ENCODE results near the gene CSNK1A1.
A peak's percentile ranks its signal among the peaks of the same experiment; 100 is the strongest.
"Not testable (repeated sequence)": the region's sequence is repeated elsewhere in the genome, so short reads cannot be mapped to it uniquely, and the experiment has no call there.

Gene CSNK1A1

GRCh38 chr5:149598234-149598633 lies 47.0 kb upstream of the CSNK1A1 start:
- H3K9me3 ChIP-seq (replicated peaks in 1 of 2; ENCODE audit: control insufficient read depth in 2 of 2, insufficient read depth in 1 of 2, low read depth in 1 of 2, low read length in 2 of 2); H3K79me1 ChIP-seq (ENCODE audit: low read depth, low read length): not testable (repeated sequence)

GRCh38 chr5:149597618-149598017 lies 46.4 kb upstream of the CSNK1A1 start:
- H3K27me3 ChIP-seq (ENCODE audit: control insufficient read depth in 3 of 3, insufficient read depth in 3 of 3, low read depth in 1 of 3, low read length in 3 of 3) = no peaks in the 10 kb centered on the region
- H3K4ac ChIP-seq (ENCODE audit: low read length) = no peak overlapping the region
- no peak overlapping the region for H2BK120ac ChIP-seq (ENCODE audit: low read depth, low read length)
- H3K79me1 ChIP-seq (ENCODE audit: low read depth, low read length) = no peaks in the 10 kb centered on the region
- no peak overlapping the region for H3K18ac ChIP-seq (ENCODE audit: low read length)
- no peak overlapping the region for H4K91ac ChIP-seq (ENCODE audit: low read depth, low read length, poor library complexity)
- DNase-seq (ENCODE audit: low spot score) = no peak
- H2AK5ac ChIP-seq (ENCODE audit: low read depth, low read length) = no peak overlapping the region
- H2BK15ac ChIP-seq (ENCODE audit: low read length) = no peak overlapping the region
- H3K36me3 ChIP-seq (replicated peaks in 1 of 2; ENCODE audit: control insufficient read depth in 2 of 2, insufficient read depth in 2 of 2, low read length in 2 of 2) = no peaks in the 10 kb centered on the region
- no peak overlapping the region for H2BK12ac ChIP-seq (ENCODE audit: low read length)
- no peak overlapping the region for H3K14ac ChIP-seq (ENCODE audit: low read length)
- H3K4me1 ChIP-seq (ENCODE audit: control insufficient read depth in 2 of 2, insufficient read depth in 1 of 2, low read depth in 1 of 2, low read length in 2 of 2) = no peaks in the 10 kb centered on the region
- no peak overlapping the region for H2BK5ac ChIP-seq (ENCODE audit: low read length)
- H3K23ac ChIP-seq (ENCODE audit: low read depth, low read length, poor library complexity) = no peak overlapping the region
- H2AFZ ChIP-seq (ENCODE audit: low read length) = no peak overlapping the region
- no peak overlapping the region for H3K27ac ChIP-seq (replicated peaks; ENCODE audit: low read length)
- no peak overlapping the region for H3K4me2 ChIP-seq (ENCODE audit: insufficient read depth, low read length, poor library complexity, severe bottlenecking)
- WGBS, 2 donors (ENCODE audit: extremely low coverage in 2 of 2, insufficient read length in 2 of 2, insufficient replicate concordance in 1 of 2) = no CpG with 5 or more reads among the region's 7 CpGs
- no peak overlapping the region for H4K8ac ChIP-seq (ENCODE audit: low read depth, low read length)
- H3K9ac ChIP-seq (ENCODE audit: low read depth, low read length, poor library complexity) = no peak overlapping the region
- H3K9me3 ChIP-seq (replicated peaks in 1 of 2; ENCODE audit: control insufficient read depth in 2 of 2, insufficient read depth in 1 of 2, low read depth in 1 of 2, low read length in 2 of 2) = no peaks in the 10 kb centered on the region
- no peak overlapping the region for H3K4me3 ChIP-seq (ENCODE audit: low read length in 2 of 2)

More at GRCh38 chr5:149598234-149598633, 47.0 kb upstream of the CSNK1A1 start:
- not testable (repeated sequence) for H3K4me2 ChIP-seq (ENCODE audit: insufficient read depth, low read length, poor library complexity, severe bottlenecking); H3K27me3 ChIP-seq (ENCODE audit: control insufficient read depth in 3 of 3, insufficient read depth in 3 of 3, low read depth in 1 of 3, low read length in 3 of 3); H2BK120ac ChIP-seq (ENCODE audit: low read depth, low read length); H3K36me3 ChIP-seq (replicated peaks in 1 of 2; ENCODE audit: control insufficient read depth in 2 of 2, insufficient read depth in 2 of 2, low read length in 2 of 2); H4K91ac ChIP-seq (ENCODE audit: low read depth, low read length, poor library complexity); H2AFZ ChIP-seq (ENCODE audit: low read length); H3K4me1 ChIP-seq (ENCODE audit: control insufficient read depth in 2 of 2, insufficient read depth in 1 of 2, low read depth in 1 of 2, low read length in 2 of 2); H2BK12ac ChIP-seq (ENCODE audit: low read length); H2BK5ac ChIP-seq (ENCODE audit: low read length); H4K8ac ChIP-seq (ENCODE audit: low read depth, low read length); H2AK5ac ChIP-seq (ENCODE audit: low read depth, low read length); H3K23ac ChIP-seq (ENCODE audit: low read depth, low read length, poor library complexity); H3K18ac ChIP-seq (ENCODE audit: low read length); H3K4me3 ChIP-seq (ENCODE audit: low read length in 2 of 2); DNase-seq (ENCODE audit: low spot score); H3K14ac ChIP-seq (ENCODE audit: low read length); H2BK15ac ChIP-seq (ENCODE audit: low read length); H3K27ac ChIP-seq (replicated peaks; ENCODE audit: low read length); H3K9ac ChIP-seq (ENCODE audit: low read depth, low read length, poor library complexity); H3K4ac ChIP-seq (ENCODE audit: low read length)
- no CpG with 5 or more reads among the region's 2 CpGs for WGBS, 2 donors (ENCODE audit: extremely low coverage in 2 of 2, insufficient read length in 2 of 2, insufficient replicate concordance in 1 of 2)

- Histone ChIP-seq H2BK5ac (ENCODE audit: low read length) (no peak overlapping the region), H2BK120ac (ENCODE audit: low read depth, low read length) (no peak overlapping the region), H3K4me1 (ENCODE audit: control insufficient read depth in 2 of 2, insufficient read depth in 1 of 2, low read depth in 1 of 2, low read length in 2 of 2) (no peaks in the 10 kb centered on the region), H3K79me1 (ENCODE audit: low read depth, low read length) (no peaks in the 10 kb centered on the region), H2BK15ac (ENCODE audit: low read length) (no peak overlapping the region), H3K23ac (ENCODE audit: low read depth, low read length, poor library complexity) (no peak overlapping the region), H2AFZ (ENCODE audit: low read length) (peak overlapping the region; percentile 28), H4K8ac (ENCODE audit: low read depth, low read length) (no peak overlapping the region), H3K18ac (ENCODE audit: low read length) (no peak overlapping the region), H4K91ac (ENCODE audit: low read depth, low read length, poor library complexity) (no peak overlapping the region), H2AK5ac (ENCODE audit: low read depth, low read length) (no peak overlapping the region), H3K4ac (ENCODE audit: low read length) (no peak overlapping the region), H3K14ac (ENCODE audit: low read length) (no peak overlapping the region), H3K36me3 (replicated peaks in 1 of 2; ENCODE audit: control insufficient read depth in 2 of 2, insufficient read depth in 2 of 2, low read length in 2 of 2) (no peaks in the 10 kb centered on the region), H3K27ac (replicated peaks; ENCODE audit: low read length) (no peak overlapping the region), H3K4me3 (ENCODE audit: low read length in 2 of 2) (no peak overlapping the region), H2BK12ac (ENCODE audit: low read length) (no peak overlapping the region), H3K27me3 (ENCODE audit: control insufficient read depth in 3 of 3, insufficient read depth in 3 of 3, low read depth in 1 of 3, low read length in 3 of 3) (no peaks in the 10 kb centered on the region), H3K9me3 (replicated peaks in 1 of 2; ENCODE audit: control insufficient read depth in 2 of 2, insufficient read depth in 1 of 2, low read depth in 1 of 2, low read length in 2 of 2) (no peaks in the 10 kb centered on the region), H3K9ac (ENCODE audit: low read depth, low read length, poor library complexity) (no peak overlapping the region), H3K4me2 (ENCODE audit: insufficient read depth, low read length, poor library complexity, severe bottlenecking) (no peak overlapping the region)
- no CpG with 5 or more reads among the region's 2 CpGs for WGBS, 2 donors (ENCODE audit: extremely low coverage in 2 of 2, insufficient read length in 2 of 2, insufficient replicate concordance in 1 of 2)
- no peak for DNase-seq (ENCODE audit: low spot score)
Observed at GRCh38 chr5:149596712-149597111, 45.5 kb upstream of the CSNK1A1 start.

GRCh38 chr5:149595105-149595504 lies 43.9 kb upstream of the CSNK1A1 start:
- H2BK120ac ChIP-seq (ENCODE audit: low read depth, low read length); H3K4me2 ChIP-seq (ENCODE audit: insufficient read depth, low read length, poor library complexity, severe bottlenecking); H2BK12ac ChIP-seq (ENCODE audit: low read length); H4K91ac ChIP-seq (ENCODE audit: low read depth, low read length, poor library complexity); H3K27me3 ChIP-seq (ENCODE audit: control insufficient read depth in 3 of 3, insufficient read depth in 3 of 3, low read depth in 1 of 3, low read length in 3 of 3); DNase-seq (ENCODE audit: low spot score); H3K9me3 ChIP-seq (replicated peaks in 1 of 2; ENCODE audit: control insufficient read depth in 2 of 2, insufficient read depth in 1 of 2, low read depth in 1 of 2, low read length in 2 of 2); H2BK15ac ChIP-seq (ENCODE audit: low read length); H3K18ac ChIP-seq (ENCODE audit: low read length); H2AFZ ChIP-seq (ENCODE audit: low read length); H3K4ac ChIP-seq (ENCODE audit: low read length); H2AK5ac ChIP-seq (ENCODE audit: low read depth, low read length); H2BK5ac ChIP-seq (ENCODE audit: low read length); H3K27ac ChIP-seq (replicated peaks; ENCODE audit: low read length); H3K79me1 ChIP-seq (ENCODE audit: low read depth, low read length); H4K8ac ChIP-seq (ENCODE audit: low read depth, low read length); H3K23ac ChIP-seq (ENCODE audit: low read depth, low read length, poor library complexity); H3K9ac ChIP-seq (ENCODE audit: low read depth, low read length, poor library complexity); H3K4me3 ChIP-seq (ENCODE audit: low read length in 2 of 2); H3K4me1 ChIP-seq (ENCODE audit: control insufficient read depth in 2 of 2, insufficient read depth in 1 of 2, low read depth in 1 of 2, low read length in 2 of 2); H3K36me3 ChIP-seq (replicated peaks in 1 of 2; ENCODE audit: control insufficient read depth in 2 of 2, insufficient read depth in 2 of 2, low read length in 2 of 2); H3K14ac ChIP-seq (ENCODE audit: low read length): not testable (repeated sequence)
- no CpG with 5 or more reads among the region's 3 CpGs for WGBS, 2 donors (ENCODE audit: extremely low coverage in 2 of 2, insufficient read length in 2 of 2, insufficient replicate concordance in 1 of 2)

Measured in neuronal stem cell (in vitro differentiated cells).